ENCODE measurements around the gene QPCTL.

Gene QPCTL

DNA sequence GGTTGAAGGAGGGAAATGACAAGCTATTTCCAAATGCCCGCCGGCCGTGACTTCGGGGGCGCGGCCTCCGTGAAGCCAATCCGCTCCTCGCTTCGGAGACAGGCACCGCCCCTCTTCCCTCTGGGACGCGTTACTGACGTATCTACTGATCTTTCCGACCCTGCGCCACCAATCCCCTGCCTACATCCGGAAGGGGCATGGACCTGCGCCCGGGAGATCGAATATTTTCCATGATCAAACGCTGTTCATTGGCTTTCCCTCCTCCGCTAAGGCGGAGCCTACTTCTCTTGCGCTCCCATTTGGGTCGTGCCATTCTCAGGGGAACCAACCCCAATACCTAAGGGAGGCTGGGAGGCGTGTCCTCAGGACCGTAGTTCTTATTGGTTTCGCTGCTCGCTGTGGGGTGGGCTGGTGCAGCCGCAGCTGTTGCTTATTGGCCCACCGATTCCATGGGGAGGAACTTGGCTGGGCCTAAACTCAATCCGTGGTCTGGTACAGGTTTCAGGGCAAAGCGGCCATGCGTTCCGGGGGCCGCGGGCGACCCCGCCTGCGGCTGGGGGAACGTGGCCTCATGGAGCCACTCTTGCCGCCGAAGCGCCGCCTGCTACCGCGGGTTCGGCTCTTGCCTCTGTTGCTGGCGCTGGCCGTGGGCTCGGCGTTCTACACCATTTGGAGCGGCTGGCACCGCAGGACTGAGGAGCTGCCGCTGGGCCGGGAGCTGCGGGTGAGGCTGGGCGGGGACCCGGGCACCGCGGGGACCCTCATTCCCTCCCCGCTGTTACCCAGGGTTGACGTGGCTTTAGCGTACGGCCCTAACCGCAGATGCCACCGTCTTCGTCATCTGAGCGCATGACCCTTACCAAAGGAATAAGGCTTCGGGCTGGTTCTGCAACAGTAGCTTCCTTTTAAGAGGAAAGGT is at the start of gene QPCTL:
QPCTL (plus strand) TSS at position 480 of the 919 bp plus-strand sequence; CDS start at position 518, 38 bp downstream.
- no peaks in the 10 kb centered on the region for H3K9me3 Mint-ChIP-seq
- no peaks in the 10 kb centered on the region for H3K27me3 Mint-ChIP-seq (ENCODE audit: low read depth)
- H3K36me3 Mint-ChIP-seq (ENCODE audit: low read depth) = peaks cover 16% of the 10 kb centered on the region
- peak within 1 kb of the TSS; percentile 99 for H3K4me3 Mint-ChIP-seq
- peaks cover 14% of the 10 kb centered on the region for H3K4me1 Mint-ChIP-seq (ENCODE audit: low read depth)
- peak within 1 kb of the TSS; percentile 97 for H3K27ac Mint-ChIP-seq

DNA sequence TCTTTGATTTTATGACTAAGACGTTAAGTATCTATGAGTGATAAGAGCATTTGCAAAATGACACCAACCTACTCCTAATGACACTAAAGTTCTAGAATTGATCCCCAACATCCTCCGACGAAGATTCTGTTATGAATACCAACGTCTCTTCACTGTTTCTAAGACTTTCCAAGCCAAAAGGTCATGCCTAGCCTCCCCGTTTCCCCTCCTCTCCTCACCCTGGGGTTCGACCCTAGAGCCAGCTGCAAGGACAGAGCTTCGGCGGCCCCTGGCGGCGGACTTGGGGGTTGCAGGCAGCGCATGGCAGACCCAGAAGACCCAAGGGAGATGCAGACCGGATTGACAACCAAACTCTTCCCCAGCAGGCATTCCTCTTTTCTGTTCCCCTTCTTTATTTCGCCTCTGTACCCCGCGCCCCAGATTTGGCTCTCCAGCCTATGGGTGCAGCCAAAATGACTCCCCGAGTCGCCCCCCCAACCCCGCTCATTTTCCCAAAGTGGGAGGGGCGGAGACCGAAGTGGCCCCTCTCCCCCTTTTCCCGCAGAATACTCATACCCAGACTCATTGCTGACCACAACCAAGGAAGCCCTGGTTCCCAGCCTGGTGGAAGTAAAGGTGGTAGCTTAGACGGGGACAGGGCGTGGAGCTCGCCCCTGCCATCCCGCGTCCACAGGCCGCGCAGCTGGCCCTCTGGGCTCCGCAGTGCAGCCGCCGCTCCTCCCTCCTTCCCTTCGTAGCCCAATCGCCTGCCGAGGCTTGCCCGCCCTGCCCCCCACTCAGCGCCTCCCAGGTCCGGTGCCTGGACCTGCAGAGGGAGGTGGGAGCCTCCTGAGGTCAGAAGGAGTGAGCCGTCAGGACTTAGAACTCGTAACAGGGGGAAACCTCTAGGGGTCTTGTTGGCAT is 49.2 kb upstream of the QPCTL start:
- Mint-ChIP-seq H3K36me3 (ENCODE audit: low read depth) (peaks cover 10% of the 10 kb centered on the region), H3K9me3 (no peaks in the 10 kb centered on the region), H3K4me3 (peak overlapping the region; percentile 76), H3K27me3 (ENCODE audit: low read depth) (peaks cover 4% of the 10 kb centered on the region), H3K27ac (peak overlapping the region; percentile 96), H3K4me1 (ENCODE audit: low read depth) (peaks cover 33% of the 10 kb centered on the region)

DNA sequence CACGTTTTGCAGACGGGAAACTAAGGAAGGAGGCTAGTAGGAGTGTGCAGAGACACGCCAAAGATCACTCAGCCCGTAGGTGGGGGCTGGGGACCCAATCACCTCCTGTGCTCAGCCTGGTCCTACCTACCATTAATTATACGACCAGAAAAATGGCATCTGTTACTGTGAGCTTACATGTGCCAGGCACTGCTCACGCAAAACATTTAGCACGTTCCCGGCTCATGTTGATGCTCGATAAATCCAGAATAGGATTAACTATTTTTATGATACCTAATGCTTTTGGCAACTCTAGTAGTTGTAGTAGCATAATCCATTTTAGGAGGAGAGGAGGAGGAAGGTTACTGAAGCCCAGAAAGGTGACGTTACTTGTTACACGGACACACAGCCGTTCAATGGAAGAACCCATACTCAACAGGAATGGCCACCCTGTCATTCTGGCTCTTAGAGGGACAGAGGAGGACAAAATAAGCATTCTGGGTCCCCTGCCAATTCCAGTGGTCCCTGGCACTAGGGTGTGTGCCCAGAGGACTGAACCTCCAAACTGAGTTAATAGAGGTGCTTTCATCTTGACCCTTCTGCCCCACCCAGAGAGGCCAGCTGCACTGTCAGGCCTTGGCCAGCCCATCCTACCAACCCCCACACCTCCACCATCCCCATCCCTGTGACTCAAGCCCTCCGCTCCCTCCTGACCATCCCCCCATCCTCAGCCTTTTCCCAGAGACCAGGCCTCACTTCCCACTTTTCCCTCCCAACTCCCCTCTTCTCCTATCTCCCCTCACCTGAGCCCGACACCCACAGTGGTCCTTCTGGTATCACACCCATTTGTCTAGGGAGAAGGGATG is 48.3 kb upstream of the QPCTL start:
- H3K27me3 Mint-ChIP-seq (ENCODE audit: low read depth) = peaks cover 4% of the 10 kb centered on the region
- H3K4me3 Mint-ChIP-seq = peak overlapping the region; percentile 10
- H3K4me1 Mint-ChIP-seq (ENCODE audit: low read depth) = peaks cover 27% of the 10 kb centered on the region
- H3K36me3 Mint-ChIP-seq (ENCODE audit: low read depth) = peaks cover 4% of the 10 kb centered on the region
- H3K9me3 Mint-ChIP-seq = no peaks in the 10 kb centered on the region
- peak overlapping the region; percentile 39 for H3K27ac Mint-ChIP-seq

DNA sequence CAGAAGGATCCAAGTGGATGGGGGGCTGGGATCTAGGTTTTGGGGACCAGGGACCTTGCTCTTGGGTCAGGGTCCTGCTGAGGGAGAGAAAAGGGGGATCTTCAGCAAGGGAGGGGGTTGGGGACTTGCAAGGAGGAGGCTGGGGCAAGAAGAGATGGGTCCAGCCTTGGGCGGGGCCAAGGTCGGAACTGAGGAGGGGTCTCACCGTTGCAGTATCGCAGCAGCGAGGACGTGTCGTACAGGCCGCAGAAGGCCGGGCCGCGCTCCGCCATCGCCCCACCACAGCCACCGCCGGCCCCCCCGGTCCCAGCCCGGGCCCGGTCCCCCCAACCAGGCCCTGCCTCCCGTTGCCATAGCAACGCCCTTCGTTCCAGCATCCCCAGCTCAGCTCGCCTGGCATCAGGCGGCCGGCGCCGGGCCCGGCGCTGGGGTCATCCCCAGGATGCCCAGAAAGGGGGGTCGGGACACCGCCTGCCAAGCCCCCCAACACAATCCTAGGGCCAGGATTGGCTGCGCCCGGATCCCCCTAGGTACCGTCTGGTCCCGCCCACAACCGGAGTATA is 47.3 kb upstream of the QPCTL start:
- Mint-ChIP-seq H3K36me3 (ENCODE audit: low read depth) (peaks cover 4% of the 10 kb centered on the region), H3K27me3 (ENCODE audit: low read depth) (peaks cover 4% of the 10 kb centered on the region), H3K4me3 (peak overlapping the region; percentile 85), H3K9me3 (no peaks in the 10 kb centered on the region), H3K4me1 (ENCODE audit: low read depth) (peaks cover 27% of the 10 kb centered on the region), H3K27ac (peak overlapping the region; percentile 77)

DNA sequence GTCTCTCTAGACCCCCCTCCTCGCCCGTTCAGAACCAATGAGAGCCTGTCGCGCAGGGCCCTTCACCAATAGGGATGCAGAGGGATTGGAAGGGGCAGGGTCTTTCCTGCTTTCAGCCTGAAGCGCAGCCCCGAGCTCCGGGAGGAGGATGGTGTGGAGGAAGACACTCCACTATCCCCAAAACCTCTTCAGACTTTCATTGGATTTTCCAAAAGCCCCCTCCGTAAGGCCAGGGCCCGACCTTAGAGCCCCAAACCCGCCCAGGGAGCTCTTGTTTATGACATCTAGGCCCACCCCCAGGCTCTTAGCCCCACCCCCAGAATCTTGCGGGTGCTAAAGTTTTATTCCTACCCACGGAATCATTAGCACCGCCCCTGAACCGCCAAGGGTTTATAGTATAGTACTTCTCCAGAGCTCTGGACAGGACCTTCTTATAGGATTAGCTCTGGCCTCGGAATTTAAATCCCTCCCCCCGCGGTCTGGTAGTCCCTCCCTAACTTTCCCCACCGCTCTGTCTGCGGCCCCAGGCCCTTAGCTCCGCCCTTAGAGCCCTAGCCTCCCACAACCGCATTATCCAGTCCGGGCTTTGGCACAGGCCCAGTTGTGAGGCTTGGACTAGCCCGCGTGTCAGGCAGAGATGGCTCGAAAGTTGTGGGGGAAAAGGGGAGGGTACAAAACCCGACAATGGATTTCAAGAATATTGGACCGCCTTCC is 46.7 kb upstream of the QPCTL start:
- Mint-ChIP-seq H3K4me3 (peak overlapping the region; percentile 85), H3K9me3 (no peaks in the 10 kb centered on the region), H3K4me1 (ENCODE audit: low read depth) (peaks cover 24% of the 10 kb centered on the region), H3K27me3 (ENCODE audit: low read depth) (peaks cover 4% of the 10 kb centered on the region), H3K27ac (peak overlapping the region; percentile 77), H3K36me3 (ENCODE audit: low read depth) (peaks cover 4% of the 10 kb centered on the region)

DNA sequence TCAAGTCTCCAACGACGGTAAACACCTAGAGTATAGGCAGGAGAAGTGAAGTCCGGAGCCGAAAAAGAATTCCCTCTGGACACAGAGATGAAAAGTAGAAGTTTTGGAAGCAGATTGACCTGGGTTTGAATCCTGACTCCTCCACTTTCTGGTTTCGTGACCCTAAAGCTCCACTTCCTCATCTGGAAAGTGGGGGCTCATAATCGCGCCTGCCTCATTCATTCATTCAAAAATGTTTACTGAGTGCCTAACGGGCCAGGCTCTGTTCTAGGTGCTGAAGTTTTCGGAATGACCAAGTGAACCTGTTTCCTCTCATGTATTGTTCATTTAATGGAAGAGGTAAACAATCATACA is 46.1 kb upstream of the QPCTL start:
- H3K27me3 Mint-ChIP-seq (ENCODE audit: low read depth) = peaks cover 4% of the 10 kb centered on the region
- peaks cover 19% of the 10 kb centered on the region for H3K4me1 Mint-ChIP-seq (ENCODE audit: low read depth)
- peak overlapping the region; percentile 85 for H3K4me3 Mint-ChIP-seq
- peaks cover under 1% of the 10 kb centered on the region for H3K36me3 Mint-ChIP-seq (ENCODE audit: low read depth)
- peak overlapping the region; percentile 77 for H3K27ac Mint-ChIP-seq
- no peaks in the 10 kb centered on the region for H3K9me3 Mint-ChIP-seq

DNA sequence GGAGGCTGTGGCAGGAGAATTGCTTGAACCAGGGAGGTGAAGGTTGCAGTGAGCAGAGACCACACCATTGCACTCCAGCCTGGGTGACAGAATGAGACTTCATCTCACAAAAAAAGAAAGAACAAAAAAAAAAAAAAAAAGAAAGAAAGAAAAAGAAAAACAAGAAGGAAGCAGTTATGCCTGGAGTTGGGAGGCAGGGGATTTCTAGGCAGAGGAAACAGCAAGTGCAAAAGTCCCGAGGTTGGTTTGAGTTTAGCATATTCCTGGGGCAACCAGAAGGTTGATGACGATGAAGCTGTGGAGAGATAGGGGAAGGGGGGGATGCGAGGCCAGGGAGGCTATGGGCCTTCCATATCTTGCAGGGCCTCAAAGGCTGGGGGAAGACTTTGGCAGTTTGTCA is 41.7 kb upstream of the QPCTL start:
- no peaks in the 10 kb centered on the region for H3K36me3 Mint-ChIP-seq (ENCODE audit: low read depth)
- H3K27me3 Mint-ChIP-seq (ENCODE audit: low read depth) = no peaks in the 10 kb centered on the region
- H3K4me1 Mint-ChIP-seq (ENCODE audit: low read depth) = peaks cover 8% of the 10 kb centered on the region
- no peaks in the 10 kb centered on the region for H3K9me3 Mint-ChIP-seq
- H3K4me3 Mint-ChIP-seq = no peak overlapping the region
- no peak overlapping the region for H3K27ac Mint-ChIP-seq

DNA sequence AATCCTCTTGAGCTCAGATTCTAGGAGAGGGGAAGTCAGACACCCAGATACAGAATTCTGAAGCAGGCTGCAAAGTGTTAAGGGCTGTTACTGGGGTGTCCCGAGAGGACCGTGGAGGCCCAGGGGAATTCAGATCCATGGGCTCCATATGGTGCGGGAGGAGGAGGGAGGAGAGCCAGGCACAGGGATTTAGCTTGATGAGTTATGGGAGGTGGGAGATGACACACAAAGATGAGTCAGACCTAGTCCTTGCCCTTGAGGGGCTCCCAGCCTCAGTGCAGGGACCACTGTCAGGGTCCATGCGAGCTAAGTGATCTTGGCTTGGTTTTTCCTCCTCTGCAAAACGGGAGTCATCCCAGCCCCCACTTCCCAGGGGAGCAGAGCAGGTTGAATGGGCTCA is 38.8 kb upstream of the QPCTL start:
- Mint-ChIP-seq H3K9me3 (no peaks in the 10 kb centered on the region), H3K27ac (no peak overlapping the region), H3K4me1 (ENCODE audit: low read depth) (no peaks in the 10 kb centered on the region), H3K4me3 (no peak overlapping the region), H3K36me3 (ENCODE audit: low read depth) (no peaks in the 10 kb centered on the region), H3K27me3 (ENCODE audit: low read depth) (peaks cover 2% of the 10 kb centered on the region)

DNA sequence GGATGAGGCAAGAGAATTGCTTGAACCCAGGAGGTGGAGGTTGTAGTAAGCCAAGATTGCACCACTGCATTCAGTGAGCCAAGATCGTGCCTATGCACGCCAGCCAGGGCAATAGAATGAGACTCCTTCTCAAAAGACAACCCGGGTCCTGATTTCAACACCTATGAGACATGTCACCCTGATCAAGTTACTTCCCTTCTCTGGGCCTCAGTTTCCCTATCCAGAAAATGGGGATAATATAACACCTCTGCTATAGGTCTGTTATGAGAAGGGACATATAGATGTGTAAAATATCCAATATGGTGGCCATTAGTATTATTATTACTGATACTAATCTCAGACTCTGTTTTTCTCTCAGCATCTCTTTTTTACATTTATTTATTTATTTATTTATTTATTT is 37.4 kb upstream of the QPCTL start:
- H3K27ac Mint-ChIP-seq = no peak overlapping the region
- no peaks in the 10 kb centered on the region for H3K36me3 Mint-ChIP-seq (ENCODE audit: low read depth)
- H3K9me3 Mint-ChIP-seq = no peaks in the 10 kb centered on the region
- H3K4me3 Mint-ChIP-seq = no peak overlapping the region
- H3K27me3 Mint-ChIP-seq (ENCODE audit: low read depth) = peaks cover 9% of the 10 kb centered on the region
- no peaks in the 10 kb centered on the region for H3K4me1 Mint-ChIP-seq (ENCODE audit: low read depth)

DNA sequence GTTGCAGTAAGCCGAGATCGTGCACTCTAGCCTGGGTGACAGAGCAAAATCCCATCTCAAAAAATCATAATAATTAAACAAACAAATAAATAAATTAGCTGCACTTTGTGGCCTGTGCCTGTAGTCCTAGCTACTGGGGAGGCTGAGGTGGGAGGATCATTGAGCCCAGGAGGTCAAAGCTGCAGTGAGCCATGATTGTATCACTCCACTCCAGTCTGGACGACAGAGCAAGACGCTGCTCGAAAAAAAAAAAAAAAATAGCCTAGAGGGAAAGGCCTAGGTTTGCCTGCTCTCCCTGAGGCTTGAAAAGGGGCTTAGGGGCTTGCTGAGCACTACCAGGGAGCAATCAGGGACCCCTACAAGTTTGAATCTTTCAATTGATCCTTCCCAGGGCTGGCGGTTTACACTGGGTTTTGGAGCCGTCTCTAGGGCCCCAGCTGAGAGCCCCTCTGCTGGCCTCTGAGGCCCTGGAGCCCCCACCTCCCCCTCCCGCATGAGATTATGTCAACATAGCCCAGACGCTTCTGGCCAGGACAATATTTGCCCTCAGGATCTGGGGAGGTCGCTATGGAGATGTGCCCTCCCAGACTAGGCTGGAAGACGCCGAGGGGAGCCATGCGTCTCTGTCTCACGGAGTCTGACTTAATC is 34.8 kb upstream of the QPCTL start:
- Mint-ChIP-seq H3K27ac (no peak overlapping the region), H3K36me3 (ENCODE audit: low read depth) (no peaks in the 10 kb centered on the region), H3K4me1 (ENCODE audit: low read depth) (no peaks in the 10 kb centered on the region), H3K9me3 (no peaks in the 10 kb centered on the region), H3K4me3 (no peak overlapping the region), H3K27me3 (ENCODE audit: low read depth) (peaks cover 15% of the 10 kb centered on the region)

DNA sequence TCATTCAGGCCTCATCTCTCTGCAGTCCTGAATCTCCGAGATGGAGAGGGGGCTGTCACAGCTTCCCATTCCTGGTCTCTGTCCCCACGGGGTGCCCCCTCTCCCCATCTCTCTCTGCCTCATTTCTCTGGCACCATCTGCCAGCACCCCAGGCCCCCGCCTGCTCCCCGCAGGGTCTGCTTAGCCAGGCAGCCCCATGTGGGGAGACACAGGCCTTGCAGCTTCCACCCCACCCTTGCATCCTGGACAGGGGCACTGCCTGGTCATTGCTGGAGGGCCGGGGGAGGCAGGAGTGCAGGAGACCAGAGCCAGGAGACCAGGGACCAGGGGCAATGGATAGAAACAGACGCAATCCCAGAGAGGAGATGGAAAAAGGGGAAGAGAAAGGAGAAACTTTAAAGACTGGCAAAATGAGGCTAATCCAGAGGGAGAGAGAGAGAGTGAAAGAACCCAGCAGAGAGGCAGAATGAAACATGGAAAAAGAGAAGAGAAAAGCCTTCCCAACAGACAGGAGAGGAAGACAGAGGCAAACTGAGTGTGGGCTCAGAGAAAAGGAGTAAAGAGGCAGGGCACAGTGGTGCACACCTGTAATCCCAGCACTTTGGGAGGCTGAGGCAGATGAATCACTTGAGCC is 33.3 kb upstream of the QPCTL start:
- Mint-ChIP-seq H3K36me3 (ENCODE audit: low read depth) (no peaks in the 10 kb centered on the region), H3K4me1 (ENCODE audit: low read depth) (peaks cover 3% of the 10 kb centered on the region), H3K9me3 (no peaks in the 10 kb centered on the region), H3K4me3 (no peak overlapping the region), H3K27me3 (ENCODE audit: low read depth) (peaks cover 15% of the 10 kb centered on the region), H3K27ac (no peak overlapping the region)

DNA sequence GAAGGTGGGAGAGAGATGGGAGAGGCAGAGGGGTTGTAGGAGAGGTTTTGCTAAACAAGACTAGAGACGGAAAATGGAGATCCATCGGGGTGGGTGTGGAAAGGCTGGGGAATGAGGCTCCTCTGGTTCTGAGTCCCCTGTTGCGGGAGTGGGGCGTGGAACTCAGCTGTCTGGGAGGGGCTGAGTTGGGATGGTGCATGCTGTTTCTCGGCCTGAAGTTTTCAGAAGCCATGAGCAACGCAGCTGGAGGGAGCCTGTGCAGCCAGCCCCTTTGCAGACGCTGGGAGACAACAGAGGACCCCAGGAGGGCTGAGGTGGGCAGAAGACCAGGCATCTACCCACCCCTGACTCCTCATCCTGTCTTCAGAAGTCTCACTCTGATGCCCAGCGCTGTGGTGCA is 31.8 kb upstream of the QPCTL start:
- Mint-ChIP-seq H3K27me3 (ENCODE audit: low read depth) (peaks cover 15% of the 10 kb centered on the region), H3K4me1 (ENCODE audit: low read depth) (peaks cover 3% of the 10 kb centered on the region), H3K27ac (no peak overlapping the region), H3K36me3 (ENCODE audit: low read depth) (no peaks in the 10 kb centered on the region), H3K9me3 (no peaks in the 10 kb centered on the region), H3K4me3 (no peak overlapping the region)

DNA sequence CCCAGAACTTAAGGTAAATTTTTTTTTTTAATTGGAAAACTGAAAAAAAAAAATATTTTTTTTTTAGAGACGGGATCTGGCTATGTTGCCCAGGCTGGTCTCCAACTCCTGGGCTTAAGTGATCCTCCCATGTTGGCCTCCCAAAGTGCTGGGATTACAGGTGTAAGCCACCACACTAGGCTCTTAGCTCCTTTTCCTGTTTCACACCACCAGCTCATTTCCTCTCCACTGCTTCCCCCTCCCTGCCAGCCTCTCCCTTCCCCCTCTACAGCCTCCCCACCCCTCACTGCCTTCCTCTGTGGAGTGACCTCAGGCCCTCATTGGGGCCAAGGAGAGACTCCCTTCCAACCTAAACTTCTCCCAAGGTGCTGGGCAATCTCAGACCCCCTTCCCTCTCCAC is 28.7 kb upstream of the QPCTL start:
- H3K27me3 Mint-ChIP-seq (ENCODE audit: low read depth) = peaks cover 11% of the 10 kb centered on the region
- H3K4me1 Mint-ChIP-seq (ENCODE audit: low read depth) = peaks cover 12% of the 10 kb centered on the region
- no peaks in the 10 kb centered on the region for H3K9me3 Mint-ChIP-seq
- no peak overlapping the region for H3K27ac Mint-ChIP-seq
- no peaks in the 10 kb centered on the region for H3K36me3 Mint-ChIP-seq (ENCODE audit: low read depth)
- no peak overlapping the region for H3K4me3 Mint-ChIP-seq
